Lower leg skin (tissue), 3 donors: ENCODE data around the gene CYFIP1.

Experiments used
- POLR2A ChIP-seq, 2 donors: fragments of 450-650 bp; IDR thresholded peaks; one replicate each; pipeline ENCODE4 v1.6.1; 2016 to 2017; ENCODE audit warnings: antibody characterized with exemption in 2 of 2, mild to moderate bottlenecking in 1 of 2, moderate library complexity in 1 of 2
- TF ChIP-seq, protein P1 (sequence below), 3 donors: fragments of 450-650 bp; IDR thresholded peaks; one replicate each; pipeline ENCODE4 v1.5.1; 2016; ENCODE audit warnings: antibody characterized with exemption in 3 of 3, mild to moderate bottlenecking in 3 of 3, moderate library complexity in 2 of 3

GRCh38 chr15:22904736-22905135 lies 75.4 kb downstream of the CYFIP1 start:
- TF ChIP-seq, protein P1, sequence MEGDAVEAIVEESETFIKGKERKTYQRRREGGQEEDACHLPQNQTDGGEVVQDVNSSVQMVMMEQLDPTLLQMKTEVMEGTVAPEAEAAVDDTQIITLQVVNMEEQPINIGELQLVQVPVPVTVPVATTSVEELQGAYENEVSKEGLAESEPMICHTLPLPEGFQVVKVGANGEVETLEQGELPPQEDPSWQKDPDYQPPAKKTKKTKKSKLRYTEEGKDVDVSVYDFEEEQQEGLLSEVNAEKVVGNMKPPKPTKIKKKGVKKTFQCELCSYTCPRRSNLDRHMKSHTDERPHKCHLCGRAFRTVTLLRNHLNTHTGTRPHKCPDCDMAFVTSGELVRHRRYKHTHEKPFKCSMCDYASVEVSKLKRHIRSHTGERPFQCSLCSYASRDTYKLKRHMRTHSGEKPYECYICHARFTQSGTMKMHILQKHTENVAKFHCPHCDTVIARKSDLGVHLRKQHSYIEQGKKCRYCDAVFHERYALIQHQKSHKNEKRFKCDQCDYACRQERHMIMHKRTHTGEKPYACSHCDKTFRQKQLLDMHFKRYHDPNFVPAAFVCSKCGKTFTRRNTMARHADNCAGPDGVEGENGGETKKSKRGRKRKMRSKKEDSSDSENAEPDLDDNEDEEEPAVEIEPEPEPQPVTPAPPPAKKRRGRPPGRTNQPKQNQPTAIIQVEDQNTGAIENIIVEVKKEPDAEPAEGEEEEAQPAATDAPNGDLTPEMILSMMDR (IDR thresholded peaks at IDR 0.05) = no peak
- TF ChIP-seq POLR2A (IDR thresholded peaks at IDR 0.05) = no peak
